ENCODE data around the gene TRAM2. TPM values are rescaled to one million over a fixed set of nuclear protein-coding genes. Genes with fewer than 3 reads are reported as not detected.

TRAM2 gene
- total RNA-seq, 1 experiment from 2014 or later = 21.3 TPM

- TF ChIP-seq REST (IDR thresholded peaks at IDR 0.05; ENCODE audit: low read depth) (no peak), CEBPB (IDR thresholded peaks at IDR 0.05; ENCODE audit: low read depth) (no peak), ZFX (IDR thresholded peaks at IDR 0.05) (no peak), SIN3A (IDR thresholded peaks at IDR 0.05; ENCODE audit: low read depth) (no peak), EGR1 (IDR thresholded peaks at IDR 0.05; ENCODE audit: low read depth) (no peak), TCF7L2 (IDR thresholded peaks at IDR 0.05; ENCODE audit: borderline replicate concordance, extremely low read depth, insufficient read depth, insufficient read length) (no peak), ZNF274 (IDR thresholded peaks at IDR 0.05; ENCODE audit: low read depth, low read length) (no peak), RAD21 (IDR thresholded peaks at IDR 0.05; ENCODE audit: low read depth) (no peak), CBX3 (IDR thresholded peaks at IDR 0.05; ENCODE audit: low read depth) (no peak), YY1 (IDR thresholded peaks at IDR 0.05; ENCODE audit: extremely low read depth, insufficient replicate concordance, low read depth, low read length) (no peak), POLR2A (IDR thresholded peaks at IDR 0.05; ENCODE audit: borderline replicate concordance, extremely low read depth, insufficient read depth, insufficient read length) (no peak), SP1 (IDR thresholded peaks at IDR 0.05; ENCODE audit: low read depth) (no peak), POLR2AphosphoS5 (IDR thresholded peaks at IDR 0.05; ENCODE audit: low read depth, low read length) (no peak), EZH2phosphoT487 (IDR thresholded peaks at IDR 0.05; ENCODE audit: borderline replicate concordance) (no peak), ZBTB33 (IDR thresholded peaks at IDR 0.05; ENCODE audit: extremely low read depth, insufficient replicate concordance, low read length) (no peak), JUND (IDR thresholded peaks at IDR 0.05) (no peak)
- TF ChIP-seq, protein P1, sequence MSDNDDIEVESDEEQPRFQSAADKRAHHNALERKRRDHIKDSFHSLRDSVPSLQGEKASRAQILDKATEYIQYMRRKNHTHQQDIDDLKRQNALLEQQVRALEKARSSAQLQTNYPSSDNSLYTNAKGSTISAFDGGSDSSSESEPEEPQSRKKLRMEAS (IDR thresholded peaks at IDR 0.05) = no peak
- no peak for ATAC-seq
- Histone ChIP-seq H3K27me3 (ENCODE audit: insufficient read depth, low read length) (no peaks in the 10 kb centered on the region), H4K20me1 (ENCODE audit: insufficient read depth) (no peaks in the 10 kb centered on the region), H3K9ac (ENCODE audit: low read length) (no peak overlapping the region), H3K9me2 (ENCODE audit: insufficient read depth) (no peaks in the 10 kb centered on the region), H2AFZ (ENCODE audit: low read depth, low read length, poor library complexity, severe bottlenecking) (peak overlapping the region; percentile 3), H3K4me2 (ENCODE audit: low read length) (peak overlapping the region; percentile 20; the same call in 1 of the 2 replicates), H3K4me1 (ENCODE audit: control insufficient read depth in 1 of 2, insufficient read depth in 2 of 2, low read length in 2 of 2) (peaks cover under 1 to 23% of the 10 kb centered on the region in 2 experiments; a peak in 3 of 4 replicates), H3K27ac (ENCODE audit: low read depth, low read length) (no peak overlapping the region), H3K9me3 (ENCODE audit: control insufficient read depth in 1 of 2, insufficient read depth in 1 of 2, low read depth in 1 of 2, low read length in 2 of 2) (no peaks in the 10 kb centered on the region), H3K4me3 (replicated peaks in 1 of 2; ENCODE audit: low read depth in 1 of 2, low read length in 2 of 2) (no peak overlapping the region), H3K79me2 (ENCODE audit: insufficient read depth, low read length) (no peaks in the 10 kb centered on the region), H3K36me3 (ENCODE audit: control insufficient read depth in 1 of 2, insufficient read depth in 2 of 2, low read length in 2 of 2) (no peaks in the 10 kb centered on the region)
- no peak for DNase-seq (ENCODE audit: low read depth, low spot score)
- POLR2A ChIA-PET = interaction anchor here (1.2 kb wide), 1 partner anchor 91 kb away, joined by 3 read pairs; no protein-coding TSS in a partner anchor
- no TSS peak for BruUV-seq (replicated peaks)
- CTCF ChIA-PET = no interaction called here
- RAD21 ChIA-PET (ENCODE audit: low non-redundant PET in 1 of 2, low total read pairs in 2 of 2, uncharacterized antibody in 2 of 2, unreplicated experiment in 2 of 2) = interaction anchor here in 1 of 2 experiments (0.5 kb wide), 1 partner anchor 11 kb away, joined by 4 read pairs; no protein-coding TSS in a partner anchor
- intact Hi-C loops (cut with micrococcal nuclease) = loop anchor here (5.0 to 10.0 kb wide), 2 partner anchors 57 to 310 kb away; partner anchors contain the start of gene MCM3
Measured at GRCh38 chr6:52595000-52595795, 18.3 kb upstream of the TRAM2 start.
